HepG2 (cell line): Measurements from ENCODE around the gene SCUBE1. TPM values are rescaled to one million over a fixed set of nuclear protein-coding genes. Genes with fewer than 3 reads are reported as not detected.

Experiments used
- ATAC-seq: fragments of 200-7000 bp; cut with Tn5 transposase; 3 replicates; pipeline ENCODE4 v1.9.1; 2020; ENCODE audit warnings: mild to moderate bottlenecking, moderate library complexity
- BruUV-seq: library from RNA; stranded (reverse); fragments of 400-500 nt; replicated peaks from 2 replicates; lab custom pipeline; 2021; lab: Mats Ljungman, UMichigan
- CTCF ChIA-PET: fragments of 300-600 bp; formaldehyde crosslinking; extraction: SDS; loops from one replicate; lab custom pipeline; 2021; ENCODE audit warnings: low total read pairs, inconsistent platforms, low intra/inter-chr PET ratio; lab: Yijun Ruan, JAX
- POLR2A ChIA-PET: fragments of 350-600 bp; sonication (Branson Sonifier 250); formaldehyde crosslinking; loops from one replicate; lab custom pipeline; 2020; ENCODE audit warnings: antibody characterized with exemption, inconsistent platforms; lab: Yijun Ruan, JAX
- DNase-seq: peaks from one replicate; pipeline ENCODE4 v3.0.0-alpha.2; 2015; ENCODE audit warnings: low spot score
- FAIRE-seq: peaks from 3 replicates; lab custom pipeline; 2011; peaks lifted over from hg19 to GRCh38; lab: Jason Lieb, UNC
- H2AFZ ChIP-seq: one replicate; pipeline ENCODE4 v1.6.1; 2011; ENCODE audit warnings: low read length, inconsistent platforms
- H3K27ac ChIP-seq: fragments of 300-600 bp; 3 replicates; pipeline ENCODE4 v1.8.0; 2011; ENCODE audit warnings: mixed run types, mild to moderate bottlenecking, mixed read lengths, low read length, inconsistent platforms; ENCODE audit not compliant: insufficient read depth; ENCODE audit errors: extremely low read length
- H3K27me3 ChIP-seq, 2 experiments: fragments of 200-600 bp in 1 of 2; 2 replicates in 1 of 2; 3 replicates in 1 of 2; pipeline versions ENCODE4 v1.6.0 to v1.8.0; 2011; ENCODE audit warnings: low read length in 2 of 2, mild to moderate bottlenecking in 2 of 2, moderate library complexity in 2 of 2, inconsistent platforms in 1 of 2; ENCODE audit not compliant: insufficient read depth in 2 of 2, control insufficient read depth in 1 of 2
- H3K36me3 ChIP-seq, 2 experiments: fragments of 200-600 bp in 1 of 2; replicated peaks in 1 of 2; 2 replicates in 1 of 2; 3 replicates in 1 of 2; pipeline versions ENCODE4 v1.5.1 to v1.8.0; 2011; ENCODE audit warnings: low read length in 2 of 2, inconsistent platforms in 1 of 2; ENCODE audit not compliant: insufficient read depth in 2 of 2, control insufficient read depth in 1 of 2
- H3K4me1 ChIP-seq: 2 replicates; pipeline ENCODE4 v1.5.1; 2012; ENCODE audit warnings: low read length, inconsistent platforms; ENCODE audit not compliant: insufficient read depth
- H3K4me2 ChIP-seq: 2 replicates; pipeline ENCODE4 v1.6.0; 2011; ENCODE audit warnings: low read depth, low read length, inconsistent platforms
- H3K4me3 ChIP-seq, 3 experiments: fragments of 200-600 bp in 1 of 3; sonication (generic), shearing (Covaris generic) in 1 of 3; replicated peaks in 1 of 3; 2 replicates each; pipeline ENCODE4 v1.5.1; 2011 to 2016; ENCODE audit warnings: low read length in 3 of 3, inconsistent platforms in 2 of 3, low read depth in 2 of 3, mild to moderate bottlenecking in 2 of 3, control low read depth in 1 of 3, mixed read lengths in 1 of 3; ENCODE audit not compliant: insufficient read depth in 1 of 3
- H3K79me2 ChIP-seq: one replicate; pipeline ENCODE4 v1.6.1; 2011; ENCODE audit warnings: low read length, inconsistent platforms; ENCODE audit not compliant: insufficient read depth
- H3K9ac ChIP-seq: 2 replicates; pipeline ENCODE4 v1.6.0; 2011; ENCODE audit warnings: mild to moderate bottlenecking, low read depth, low read length, inconsistent platforms; ENCODE audit not compliant: insufficient read depth
- H3K9me3 ChIP-seq: 2 replicates; pipeline ENCODE4 v1.5.1; 2012; ENCODE audit warnings: mild to moderate bottlenecking, low read length
- H4K20me1 ChIP-seq: 2 replicates; pipeline ENCODE4 v1.6.0; 2011; ENCODE audit warnings: inconsistent platforms, mild to moderate bottlenecking, low read length, moderate library complexity; ENCODE audit not compliant: insufficient read depth
- ADNP ChIP-seq: sonication (generic); formaldehyde crosslinking; IDR thresholded peaks from 2 replicates; pipeline ENCODE4 v1.4.0; 2020; ENCODE audit warnings: missing genetic modification reagents
- BRD4 ChIP-seq: sonication (generic); formaldehyde crosslinking; IDR thresholded peaks from 2 replicates; pipeline ENCODE4 v1.4.0; 2020; ENCODE audit warnings: missing genetic modification reagents
- CEBPB ChIP-seq: IDR thresholded peaks from 2 replicates; pipeline ENCODE4 v1.6.1; 2011; ENCODE audit warnings: low read depth, low read length, improper control_type of control experiment, borderline replicate concordance
- HDAC2 ChIP-seq: sonication (generic); formaldehyde crosslinking; IDR thresholded peaks from 2 replicates; pipeline ENCODE4 v1.4.0; 2020; ENCODE audit warnings: missing genetic modification reagents
- HOXA5 ChIP-seq: sonication (generic); formaldehyde crosslinking; IDR thresholded peaks from 2 replicates; pipeline ENCODE4 v1.4.0; 2020; ENCODE audit warnings: missing genetic modification reagents
- POLR2G ChIP-seq: fragments of 200-400 bp; formaldehyde crosslinking; IDR thresholded peaks from 2 replicates; pipeline ENCODE4 v1.6.1; 2018; ENCODE audit warnings: mild to moderate bottlenecking, low read depth, low read length, moderate library complexity
- RBAK ChIP-seq: sonication (generic); formaldehyde crosslinking; IDR thresholded peaks from 2 replicates; pipeline ENCODE4 v1.5.1; 2020; ENCODE audit warnings: mild to moderate bottlenecking, missing genetic modification reagents
- ZNF841 ChIP-seq: sonication (generic); formaldehyde crosslinking; IDR thresholded peaks from 2 replicates; pipeline ENCODE4 v1.8.1; 2023; ENCODE audit warnings: missing genetic modification reagents, borderline replicate concordance
- WGBS: methylation state at CpG from one replicate; pipeline ENCODE4 v1.1.6; 2017; ENCODE audit warnings: low lambda C conversion rate; 5-methylcytosine and 5-hydroxymethylcytosine counted together
- in situ Hi-C: cut with HindIII; loops from 2 replicates; pipeline ENCODE4 v1.10.0; 2017; ENCODE audit warnings: low pct_unique_long_range_greater_than_20kb; ENCODE audit not compliant: extremely low pct_ligation_motif_present
- intact Hi-C: fragments of 100-400 bp; cut with micrococcal nuclease; formaldehyde crosslinking; loops from one replicate; pipeline ENCODE4 v1.10.0; 2022; ENCODE audit not compliant: unreplicated experiment
- polyA plus RNA-seq, 8 experiments: library from polyadenylated mRNA; depleted of rRNA in 3 of 8; stranded (reverse) in 7 of 8; unstranded in 1 of 8; fragments of >200 nt; fragmentation: Illumina TruSeq in 4 of 8; extraction: Trizol in 4 of 8; gene quantifications; 2 replicates each; pipeline versions ENCODE4 v1.2.1 to v1.2.3, GENCODE V29; 2011 to 2016; ENCODE audit warnings: low read depth in 4 of 8, missing spikeins in 1 of 8, mixed read lengths in 1 of 8; ENCODE audit not compliant: insufficient read depth in 1 of 8
- total RNA-seq, 5 experiments: library from RNA; depleted of rRNA; stranded (reverse); fragments of >200 nt; fragmentation: Illumina TruSeq; extraction: Trizol; gene quantifications; 2 replicates each; pipeline ENCODE4 v1.2.3, GENCODE V29; 2016; ENCODE audit warnings: low read depth in 1 of 5
- TF ChIP-seq, protein P1 (sequence below): sonication (generic); formaldehyde crosslinking; IDR thresholded peaks from 2 replicates; pipeline ENCODE4 v1.5.1; 2020; ENCODE audit warnings: missing genetic modification reagents, mild to moderate bottlenecking, borderline replicate concordance
- TF ChIP-seq, protein P2 (sequence below): sonication (generic); formaldehyde crosslinking; IDR thresholded peaks from 2 replicates; pipeline ENCODE4 v1.4.0; 2020; ENCODE audit warnings: mild to moderate bottlenecking, missing genetic modification reagents
- TF ChIP-seq, protein P3 (sequence below): IDR thresholded peaks from 2 replicates; pipeline ENCODE4 v1.6.1; 2016; ENCODE audit warnings: low read depth, borderline replicate concordance
- TF ChIP-seq, protein P4 (sequence below): sonication (generic); formaldehyde crosslinking; IDR thresholded peaks from 2 replicates; pipeline ENCODE4 v1.5.0; 2020; ENCODE audit warnings: mild to moderate bottlenecking, missing genetic modification reagents

Gene SCUBE1
- total and polyA plus RNA-seq, 2 of the 13 experiments (the other 11 are each of a cell fraction or from before 2014, with no cell fraction given) = under 0.01 to 0.05 TPM

DNA sequence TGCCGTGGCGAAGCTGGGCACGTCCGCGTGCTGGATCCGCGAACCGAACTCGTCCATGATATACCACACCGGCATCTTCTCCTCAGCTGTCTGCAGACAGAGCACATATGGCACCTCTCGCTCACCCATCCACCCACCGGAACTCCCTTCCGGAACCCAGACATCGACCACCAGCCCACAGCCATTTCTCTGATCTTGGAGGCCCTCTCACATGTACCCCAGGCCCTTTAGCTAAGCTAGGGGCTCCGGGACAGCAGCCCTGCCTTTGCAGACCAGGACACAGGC lies 163.3 kb downstream of the SCUBE1 start:
- Histone ChIP-seq H3K79me2 (no peaks in the 10 kb centered on the region), H3K27ac (no peak overlapping the region), H2AFZ (no peak overlapping the region), H3K4me1 (peaks cover 16% of the 10 kb centered on the region), H3K4me2 (no peak overlapping the region), H3K9me3 (no peaks in the 10 kb centered on the region), H3K9ac (no peak overlapping the region), H4K20me1 (no peaks in the 10 kb centered on the region)
- no TSS peak for BruUV-seq
- no peak for DNase-seq
- POLR2A ChIA-PET = interaction anchor here (0.6 to 1.2 kb wide), 2 partner anchors 22 to 31 kb away, joined by 3 to 4 read pairs; no protein-coding TSS in a partner anchor
- intact Hi-C loops = no loop called here
- TF ChIP-seq HDAC2 (CRISPR knock-in tag) (no peak), RBAK (CRISPR knock-in tag) (no peak), CEBPB (no peak), ADNP (CRISPR knock-in tag) (no peak), ZNF841 (CRISPR knock-in tag) (no peak), HOXA5 (no peak), BRD4 (CRISPR knock-in tag) (no peak), POLR2G (no peak)
- TF ChIP-seq, protein P1, sequence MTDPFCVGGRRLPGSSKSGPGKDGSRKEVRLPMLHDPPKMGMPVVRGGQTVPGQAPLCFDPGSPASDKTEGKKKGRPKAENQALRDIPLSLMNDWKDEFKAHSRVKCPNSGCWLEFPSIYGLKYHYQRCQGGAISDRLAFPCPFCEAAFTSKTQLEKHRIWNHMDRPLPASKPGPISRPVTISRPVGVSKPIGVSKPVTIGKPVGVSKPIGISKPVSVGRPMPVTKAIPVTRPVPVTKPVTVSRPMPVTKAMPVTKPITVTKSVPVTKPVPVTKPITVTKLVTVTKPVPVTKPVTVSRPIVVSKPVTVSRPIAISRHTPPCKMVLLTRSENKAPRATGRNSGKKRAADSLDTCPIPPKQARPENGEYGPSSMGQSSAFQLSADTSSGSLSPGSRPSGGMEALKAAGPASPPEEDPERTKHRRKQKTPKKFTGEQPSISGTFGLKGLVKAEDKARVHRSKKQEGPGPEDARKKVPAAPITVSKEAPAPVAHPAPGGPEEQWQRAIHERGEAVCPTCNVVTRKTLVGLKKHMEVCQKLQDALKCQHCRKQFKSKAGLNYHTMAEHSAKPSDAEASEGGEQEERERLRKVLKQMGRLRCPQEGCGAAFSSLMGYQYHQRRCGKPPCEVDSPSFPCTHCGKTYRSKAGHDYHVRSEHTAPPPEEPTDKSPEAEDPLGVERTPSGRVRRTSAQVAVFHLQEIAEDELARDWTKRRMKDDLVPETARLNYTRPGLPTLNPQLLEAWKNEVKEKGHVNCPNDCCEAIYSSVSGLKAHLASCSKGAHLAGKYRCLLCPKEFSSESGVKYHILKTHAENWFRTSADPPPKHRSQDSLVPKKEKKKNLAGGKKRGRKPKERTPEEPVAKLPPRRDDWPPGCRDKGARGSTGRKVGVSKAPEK = no peak
- TF ChIP-seq, protein P2, sequence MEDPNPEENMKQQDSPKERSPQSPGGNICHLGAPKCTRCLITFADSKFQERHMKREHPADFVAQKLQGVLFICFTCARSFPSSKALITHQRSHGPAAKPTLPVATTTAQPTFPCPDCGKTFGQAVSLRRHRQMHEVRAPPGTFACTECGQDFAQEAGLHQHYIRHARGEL (CRISPR knock-in tag) = no peak
- TF ChIP-seq, protein P3, sequence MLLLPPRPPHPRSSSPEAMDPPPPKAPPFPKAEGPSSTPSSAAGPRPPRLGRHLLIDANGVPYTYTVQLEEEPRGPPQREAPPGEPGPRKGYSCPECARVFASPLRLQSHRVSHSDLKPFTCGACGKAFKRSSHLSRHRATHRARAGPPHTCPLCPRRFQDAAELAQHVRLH (CRISPR knock-in tag) = no peak
- TF ChIP-seq, protein P4, sequence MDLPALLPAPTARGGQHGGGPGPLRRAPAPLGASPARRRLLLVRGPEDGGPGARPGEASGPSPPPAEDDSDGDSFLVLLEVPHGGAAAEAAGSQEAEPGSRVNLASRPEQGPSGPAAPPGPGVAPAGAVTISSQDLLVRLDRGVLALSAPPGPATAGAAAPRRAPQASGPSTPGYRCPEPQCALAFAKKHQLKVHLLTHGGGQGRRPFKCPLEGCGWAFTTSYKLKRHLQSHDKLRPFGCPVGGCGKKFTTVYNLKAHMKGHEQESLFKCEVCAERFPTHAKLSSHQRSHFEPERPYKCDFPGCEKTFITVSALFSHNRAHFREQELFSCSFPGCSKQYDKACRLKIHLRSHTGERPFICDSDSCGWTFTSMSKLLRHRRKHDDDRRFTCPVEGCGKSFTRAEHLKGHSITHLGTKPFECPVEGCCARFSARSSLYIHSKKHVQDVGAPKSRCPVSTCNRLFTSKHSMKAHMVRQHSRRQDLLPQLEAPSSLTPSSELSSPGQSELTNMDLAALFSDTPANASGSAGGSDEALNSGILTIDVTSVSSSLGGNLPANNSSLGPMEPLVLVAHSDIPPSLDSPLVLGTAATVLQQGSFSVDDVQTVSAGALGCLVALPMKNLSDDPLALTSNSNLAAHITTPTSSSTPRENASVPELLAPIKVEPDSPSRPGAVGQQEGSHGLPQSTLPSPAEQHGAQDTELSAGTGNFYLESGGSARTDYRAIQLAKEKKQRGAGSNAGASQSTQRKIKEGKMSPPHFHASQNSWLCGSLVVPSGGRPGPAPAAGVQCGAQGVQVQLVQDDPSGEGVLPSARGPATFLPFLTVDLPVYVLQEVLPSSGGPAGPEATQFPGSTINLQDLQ (CRISPR knock-in tag) = no peak
- TF ChIP-seq, all 625 proteins: peak for 0
- CTCF ChIA-PET = no interaction called here
- ATAC-seq (no peak), FAIRE-seq (no peak)
- Histone ChIP-seq H3K4me3 (no peak overlapping the region), H3K36me3 (peaks cover 11 to 33% of the 10 kb centered on the region in 2 experiments), H3K27me3 (no peaks in the 10 kb centered on the region)
- WGBS = over 99% methylated on average over 15 of the region's 15 CpGs
- in situ Hi-C loops = no loop called here
